Spleen (tissue), 11 donors: ENCODE measurements around the gene CTBP1. TPM values are rescaled to one million over a fixed set of nuclear protein-coding genes. Genes with fewer than 3 reads are reported as not detected.

Source experiments
- DNase-seq: peaks from one replicate; pipeline ENCODE4 v3.0.0-alpha.2; 2020
- H3K27ac ChIP-seq, 8 donors: fragments of 200-600 bp; sonication (generic) in 7 of 8; 1 replicate in 4 of 8; 2 replicates in 4 of 8; pipeline versions ENCODE4 v1.5.0 to v1.8.0; 2016 to 2021; ENCODE audit warnings: inconsistent platforms in 4 of 8, mild to moderate bottlenecking in 4 of 8, moderate library complexity in 1 of 8
- H3K27me3 ChIP-seq, 7 donors: fragments of 200-600 bp; sonication (generic) in 6 of 7; replicated peaks in 1 of 7; 1 replicate in 4 of 7; 2 replicates in 3 of 7; pipeline versions ENCODE4 v1.5.0 to v1.8.0; 2016 to 2021; ENCODE audit warnings: inconsistent platforms in 3 of 7, mild to moderate bottlenecking in 1 of 7
- H3K36me3 ChIP-seq, 6 donors: fragments of 200-600 bp; sonication (generic) in 5 of 6; 1 replicate in 4 of 6; 2 replicates in 2 of 6; pipeline versions ENCODE4 v1.5.0 to v1.8.0; 2016 to 2021; ENCODE audit warnings: inconsistent platforms in 2 of 6
- H3K4me1 ChIP-seq, 6 donors: fragments of 200-600 bp; sonication (generic) in 5 of 6; 1 replicate in 3 of 6; 2 replicates in 3 of 6; pipeline versions ENCODE4 v1.5.0 to v1.8.0; 2016 to 2021; ENCODE audit warnings: inconsistent platforms in 3 of 6
- H3K4me3 ChIP-seq, 8 donors: fragments of 200-600 bp; sonication (generic) in 7 of 8; 1 replicate in 4 of 8; 2 replicates in 4 of 8; pipeline versions ENCODE4 v1.5.0 to v1.8.0; 2016 to 2021; ENCODE audit warnings: inconsistent platforms in 4 of 8, mild to moderate bottlenecking in 4 of 8, moderate library complexity in 2 of 8
- H3K9me3 ChIP-seq, 8 donors: fragments of 200-600 bp; sonication (generic) in 7 of 8; 1 replicate in 4 of 8; 2 replicates in 4 of 8; pipeline versions ENCODE4 v1.5.0 to v1.8.0; 2016 to 2021; ENCODE audit warnings: inconsistent platforms in 4 of 8
- CTCF ChIP-seq, 11 experiments: fragments of 200-600 bp in 7 of 11; fragments of 450-650 bp in 4 of 11; sonication (generic) in 4 of 11; IDR thresholded peaks in 8 of 11; conservative IDR thresholded peaks in 3 of 11; 1 replicate in 7 of 11; 2 replicates in 4 of 11; pipeline versions ENCODE4 v1.4.0 to v1.8.0; 2016 to 2021; ENCODE audit warnings: antibody characterized with exemption in 11 of 11, inconsistent platforms in 4 of 11, mild to moderate bottlenecking in 1 of 11
- POLR2A ChIP-seq, 3 donors: fragments of 450-650 bp; IDR thresholded peaks; one replicate each; pipeline ENCODE4 v1.5.1; 2017; ENCODE audit warnings: antibody characterized with exemption in 3 of 3, mild to moderate bottlenecking in 1 of 3
- POLR2AphosphoS5 ChIP-seq, 3 donors: sonication (generic); formaldehyde crosslinking; IDR thresholded peaks; one replicate each; pipeline ENCODE4 v1.5.1; 2017; ENCODE audit warnings: antibody characterized with exemption in 3 of 3
- WGBS, 5 donors: extraction: QIAGEN DNeasy Blood & Tissue Kit in 3 of 5; methylation state at CpG; one replicate each; pipeline versions ENCODE4 v1.1.5 to v1.1.7; 2013 to 2018; 5-methylcytosine and 5-hydroxymethylcytosine counted together
- intact Hi-C: fragments of 100-400 bp; cut with DNase I; formaldehyde crosslinking; loops from one replicate; pipeline ENCODE4 v1.15.0; 2023; ENCODE audit warnings: low total_unique reads
- polyA plus RNA-seq, 3 donors: library from polyadenylated mRNA; stranded (reverse); fragments of 200-250 nt; gene quantifications; one replicate each; pipeline ENCODE4 v1.2.1, GENCODE V29; 2013
- total RNA-seq, 7 donors: library from RNA; depleted of rRNA in 3 of 7; stranded (reverse); fragments of >200 nt in 3 of 7; fragmentation: NEBNext Ultra II Directional in 4 of 7; extraction: Animal tissue kit (Norgen Biotek cat#: 25700) in 4 of 7; gene quantifications; one replicate each; pipeline versions ENCODE4 v1.1.0 to v1.2.1, GENCODE V29; 2016 to 2021
- donor health status: healthy with polysubstance abuse.
- donor health status: DM: no; HTN: no; CAD: no; lungs with moderate emphysema.
- donor health status: DM: no; HTN: no; CAD: no.
- donor health status: Bipolar disorder and iron deficiency.
- donor health status: healthy.
- donor health status: DM: no; HTN: no; CAD: no.
- donor health status: DM: yes; HTN: yes; CAD: no.

CTBP1 gene
- total and polyA plus RNA-seq, 10 donors, result 101 to 226 (median 187) TPM

GRCh38 chr4:1246901-1247863, 1.7 kb downstream of the CTBP1 start:
- peaks cover 61 to 84% (median 75%) of the 10 kb centered on the region in 6 donors for H3K4me1 ChIP-seq
- intact Hi-C loops, result no loop called here
- 4 to 8% (median 6%) methylated on average over 13 to 47 of the region's 48 CpGs for WGBS, 5 donors

GRCh38 chr4:1246111-1246881, 2.6 kb downstream of the CTBP1 start:
- WGBS, 5 donors, result 12 to 52% (median 43%) methylated on average over 10 to 24 of the region's 24 CpGs
- Histone ChIP-seq H3K27me3 (no peaks in the 10 kb centered on the region), H3K4me1 (peaks cover 67 to 84% (median 79%) of the 10 kb centered on the region in 6 donors), H3K36me3 (peaks cover 0 to 28% (median under 1%) of the 10 kb centered on the region in 6 donors), H3K4me3 (peak overlapping the region in 7 of 8 donors; percentile 76 to 95 (median 91)), H3K27ac (peak overlapping the region in 7 of 8 donors; percentile 93 to 99 (median 98)), H3K9me3 (no peaks in the 10 kb centered on the region)
- peak; percentile 78 for DNase-seq
- intact Hi-C loops, result no loop called here
- TF ChIP-seq CTCF (IDR thresholded peaks at IDR 0.05 in 8 of 11, conservative IDR thresholded peaks at IDR 0.05 in 3 of 11), result no peak
- TF ChIP-seq POLR2A (IDR thresholded peaks at IDR 0.05), result no peak
- TF ChIP-seq POLR2AphosphoS5 (IDR thresholded peaks at IDR 0.05), result peak in 1 of 3 donors; percentile 42

More at GRCh38 chr4:1246901-1247863, 1.7 kb downstream of the CTBP1 start:
- peaks cover 0 to 28% (median 0%) of the 10 kb centered on the region in 6 donors for H3K36me3 ChIP-seq
- peak; percentile 85 for DNase-seq
- H3K27me3 ChIP-seq, result no peaks in the 10 kb centered on the region
- H3K4me3 ChIP-seq, result peak overlapping the region; percentile 76 to 95 (median 91)
- no peak for TF ChIP-seq POLR2A (IDR thresholded peaks at IDR 0.05)
- no peak for TF ChIP-seq CTCF (IDR thresholded peaks at IDR 0.05 in 8 of 11, conservative IDR thresholded peaks at IDR 0.05 in 3 of 11)
- peak in 1 of 3 donors; percentile 26 for TF ChIP-seq POLR2AphosphoS5 (IDR thresholded peaks at IDR 0.05)
- H3K9me3 ChIP-seq, result no peaks in the 10 kb centered on the region
- H3K27ac ChIP-seq, result peak overlapping the region; percentile 93 to 99 (median 98)

- H3K4me1 ChIP-seq, result peaks cover 60 to 84% (median 75%) of the 10 kb centered on the region in 6 donors
- H3K4me3 ChIP-seq, result peak overlapping the region in 5 of 8 donors; percentile 80 to 95 (median 91)
- intact Hi-C loops, result no loop called here
- TF ChIP-seq CTCF (IDR thresholded peaks at IDR 0.05 in 8 of 11, conservative IDR thresholded peaks at IDR 0.05 in 3 of 11) (no peak), POLR2AphosphoS5 (IDR thresholded peaks at IDR 0.05) (peak in 1 of 3 donors; percentile 38)
- DNase-seq, result peak; percentile 79
- H3K27me3 ChIP-seq, result no peaks in the 10 kb centered on the region
- H3K9me3 ChIP-seq, result no peaks in the 10 kb centered on the region
- peaks cover 0 to 29% (median 8%) of the 10 kb centered on the region in 6 donors for H3K36me3 ChIP-seq
- H3K27ac ChIP-seq, result peak overlapping the region in 6 of 8 donors; percentile 96 to 99 (median 98)
- WGBS, 5 donors, result 80 to 86% (median 84%) methylated on average over 24 to 26 of the region's 26 CpGs
Measured at GRCh38 chr4:1245481-1246051, 3.4 kb downstream of the CTBP1 start.
